BJ (cell line): ENCODE results near the gene NAA50. TPM values are rescaled to one million over a fixed set of nuclear protein-coding genes. Genes with fewer than 3 reads are reported as not detected.

Experiments used
- CTCF ChIA-PET: fragments of 350-600 bp; formaldehyde crosslinking; extraction: SDS; loops from one replicate; lab custom pipeline; 2021; ENCODE audit warnings: antibody characterized with exemption, inconsistent platforms; lab: Yijun Ruan, JAX
- POLR2A ChIA-PET: fragments of 300-600 bp; sonication (Branson Sonifier 250); formaldehyde crosslinking; extraction: SDS; loops from one replicate; lab custom pipeline; 2021; ENCODE audit warnings: antibody characterized with exemption; lab: Charles Lee
- DNase-seq: peaks from one replicate; pipeline ENCODE4 v3.0.0-alpha.2; 2011; ENCODE audit warnings: low read depth
- H3K27me3 ChIP-seq: 2 replicates; pipeline ENCODE4 v1.6.0; 2011; ENCODE audit warnings: low read length; ENCODE audit not compliant: control insufficient read depth, insufficient read depth
- H3K36me3 ChIP-seq: 2 replicates; pipeline ENCODE4 v1.5.1; 2011; ENCODE audit warnings: low read length; ENCODE audit not compliant: control insufficient read depth, insufficient read depth
- H3K4me3 ChIP-seq: 2 replicates; pipeline ENCODE4 v1.5.1; 2011; ENCODE audit warnings: low read depth, mild to moderate bottlenecking, control low read depth, low read length
- CTCF ChIP-seq: IDR thresholded peaks from 2 replicates; pipeline ENCODE4 v1.5.1; 2011; ENCODE audit warnings: low read depth, mild to moderate bottlenecking, control low read depth, inconsistent platforms, low read length, moderate library complexity; ENCODE audit not compliant: insufficient read depth
- polyA plus RNA-seq: library from polyadenylated mRNA; depleted of rRNA; stranded (reverse); fragments of >200 nt; gene quantifications from 2 replicates; pipeline ENCODE4 v1.2.3, GENCODE V29; 2011

The NAA50 gene
- polyA plus RNA-seq, 1 experiment: 32.0 TPM

DNA sequence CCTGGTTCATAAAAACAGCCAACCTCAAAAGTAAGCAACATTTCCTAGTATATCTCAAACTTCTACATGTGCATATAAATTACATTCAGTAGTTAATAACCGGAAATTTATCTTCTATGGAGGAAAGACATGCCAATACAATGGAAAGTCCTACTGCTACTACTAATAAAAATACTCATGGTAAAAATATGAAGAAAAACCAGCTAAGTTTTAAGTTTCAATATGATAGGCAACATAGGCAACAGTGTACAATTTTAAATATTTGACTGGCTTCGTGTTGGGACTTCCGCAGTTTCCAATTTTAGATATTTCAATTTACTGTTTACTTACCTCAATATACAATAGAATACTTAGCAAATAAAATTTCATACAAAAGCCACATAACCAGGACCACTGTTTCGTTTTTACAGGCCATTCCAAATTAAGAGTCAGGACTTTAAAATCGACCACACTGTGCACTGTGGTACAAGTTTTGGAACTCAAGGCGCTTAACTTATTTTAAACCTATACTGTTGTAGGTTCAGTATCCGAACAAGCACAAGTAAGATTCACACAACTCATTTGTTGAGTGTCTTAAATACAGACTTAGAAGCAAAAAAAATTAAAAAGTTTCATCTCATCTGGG is 2.9 kb downstream of the NAA50 start:
- H3K36me3 ChIP-seq: no peaks in the 10 kb centered on the region; the same call in 1 of the 2 replicates
- POLR2A ChIA-PET: no interaction called here
- no peak for TF ChIP-seq CTCF
- no peak overlapping the region for H3K4me3 ChIP-seq
- CTCF ChIA-PET: no interaction called here
- H3K27me3 ChIP-seq: no peaks in the 10 kb centered on the region
- DNase-seq: no peak

DNA sequence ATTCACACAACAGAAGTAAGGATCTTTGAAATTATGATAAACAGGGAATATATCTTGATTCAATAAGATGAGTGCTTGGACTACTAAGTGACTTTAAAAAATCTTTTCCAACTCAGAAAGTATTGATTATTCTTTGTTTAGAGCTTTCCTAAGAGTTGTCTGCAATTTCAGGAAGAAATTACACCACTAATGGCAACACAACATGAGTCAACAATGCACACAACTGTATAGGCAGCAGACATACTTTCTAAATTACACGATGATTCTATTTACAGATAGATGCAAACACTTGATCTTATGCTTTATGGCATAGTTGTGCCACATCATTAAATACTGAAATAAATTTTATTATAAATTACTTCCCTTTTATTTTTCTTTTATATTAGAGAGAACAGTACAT is 4.4 kb downstream of the NAA50 start:
- ChIA-PET CTCF (interaction anchor here (1.2 kb wide), 1 partner anchor 14 kb away, joined by 3 read pairs; no protein-coding TSS in a partner anchor), POLR2A (no interaction called here)
- TF ChIP-seq CTCF: no peak
- Histone ChIP-seq H3K36me3 (no peaks in the 10 kb centered on the region; the same call in 1 of the 2 replicates), H3K4me3 (no peak overlapping the region), H3K27me3 (no peaks in the 10 kb centered on the region)
- no peak for DNase-seq

DNA sequence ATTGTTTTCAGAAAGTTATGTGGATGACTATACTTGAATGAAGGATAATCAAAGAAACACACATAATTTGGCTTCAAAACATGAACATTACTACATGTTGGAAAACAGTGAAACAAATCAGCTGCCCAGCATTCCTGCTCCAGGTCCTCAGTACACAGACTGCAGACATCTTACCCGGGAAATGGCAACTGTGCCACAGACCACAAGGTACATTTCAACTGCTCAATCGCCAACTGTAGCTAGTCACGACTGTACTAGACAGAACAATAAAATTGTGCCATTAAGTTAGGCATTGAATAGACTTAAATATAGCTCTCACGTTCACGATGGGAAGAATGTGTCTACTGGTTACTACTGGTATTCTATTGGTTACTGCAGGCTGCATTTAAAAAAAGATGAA is 5.0 kb downstream of the NAA50 start:
- no peak overlapping the region for H3K4me3 ChIP-seq
- no peak for DNase-seq
- no peak for TF ChIP-seq CTCF
- H3K27me3 ChIP-seq: no peaks in the 10 kb centered on the region
- H3K36me3 ChIP-seq: no peaks in the 10 kb centered on the region; the same call in 1 of the 2 replicates
- CTCF ChIA-PET: interaction anchor here (1.2 kb wide), 1 partner anchor 14 kb away, joined by 3 read pairs; no protein-coding TSS in a partner anchor
- POLR2A ChIA-PET: no interaction called here

DNA sequence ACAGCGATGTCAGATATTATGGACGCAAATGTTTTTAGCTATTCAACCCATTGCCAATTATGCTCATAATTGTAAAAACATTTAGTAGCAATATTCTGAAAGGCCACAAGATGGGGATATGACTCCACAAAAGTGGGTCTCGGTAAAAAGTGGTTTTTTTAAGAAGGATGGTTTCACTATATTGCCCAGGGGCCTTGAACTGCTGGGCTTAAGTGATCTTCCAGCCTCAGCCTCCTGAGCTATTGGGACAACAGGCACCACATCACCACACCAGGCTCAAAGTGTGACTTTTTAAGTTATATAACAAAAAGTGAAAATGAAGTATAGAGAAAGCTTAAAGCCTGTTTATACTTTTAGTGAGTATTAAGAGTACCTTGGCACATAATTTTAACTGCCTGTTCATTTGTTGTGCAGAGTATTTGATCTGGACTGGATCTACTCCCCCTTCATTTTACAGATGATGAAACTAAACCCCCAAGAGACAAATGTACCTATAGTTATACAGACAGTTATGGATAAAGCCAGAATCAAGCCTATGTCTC is 9.4 kb downstream of the NAA50 start:
- peak; percentile 58 for TF ChIP-seq CTCF
- H3K36me3 ChIP-seq: peaks cover 2% of the 10 kb centered on the region; the same call in 1 of the 2 replicates
- no peak for DNase-seq
- ChIA-PET POLR2A (interaction anchor here (0.7 kb wide), 1 partner anchor 549 kb away, joined by 3 read pairs; no protein-coding TSS in a partner anchor), CTCF (interaction anchor here (0.6 to 2.1 kb wide), 19 partner anchors 8 to 424 kb away, joined by 3 to 26 read pairs (median 4); partner anchors contain the start of genes ATP6V1A, CCDC191 and GRAMD1C)
- H3K27me3 ChIP-seq: no peaks in the 10 kb centered on the region
- no peak overlapping the region for H3K4me3 ChIP-seq

- CTCF ChIA-PET: interaction anchor here (1.4 kb wide), 1 partner anchor 13 kb away, joined by 3 read pairs; no protein-coding TSS in a partner anchor
- no peak for TF ChIP-seq CTCF
- no peak for DNase-seq
- H3K4me3 ChIP-seq: no peak overlapping the region
- peaks cover 3% of the 10 kb centered on the region; the same call in 1 of the 2 replicates for H3K36me3 ChIP-seq
- no peaks in the 10 kb centered on the region for H3K27me3 ChIP-seq
- POLR2A ChIA-PET: interaction anchor here (0.7 kb wide), 1 partner anchor 10 kb away, joined by 3 read pairs; no protein-coding TSS in a partner anchor
Measured at GRCh38 chr3:113731694-113732093, 14.4 kb downstream of the NAA50 start.
